ENCODE data around the gene BCL7C.
"Not testable (repeated sequence)": the region's sequence is repeated elsewhere in the genome, so short reads cannot be mapped to it uniquely, and the experiment has no call there.

Gene BCL7C

GRCh38 chr16:30893744-30894539, at the start of gene BCL7C:
BCL7C (minus strand) TSS chr16:30894077; CDS start chr16:30893944, 133 bp downstream.
- DNase-seq (ENCODE audit: low read depth): peak; percentile 46

DNA sequence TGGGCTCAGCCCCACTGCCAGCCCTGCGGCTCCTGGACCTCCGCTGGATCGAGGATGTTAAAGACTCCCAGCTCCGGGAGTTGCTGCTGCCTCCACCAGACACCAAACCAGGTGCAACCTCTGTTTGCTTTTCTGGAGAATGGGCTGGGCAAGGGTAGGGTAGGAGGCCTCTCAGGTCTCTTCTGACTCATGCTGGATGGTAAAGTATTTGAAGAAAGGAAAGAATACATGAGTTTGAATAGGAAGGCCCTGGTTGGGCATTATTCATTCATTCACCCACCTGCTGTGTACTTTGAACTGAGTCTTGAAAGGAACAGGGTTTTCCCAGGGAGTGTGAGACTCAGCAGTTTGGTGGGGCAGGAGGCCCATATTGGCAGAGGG, 48.5 kb upstream of the BCL7C start:
- no peak for DNase-seq (ENCODE audit: low read depth)

- no peak for DNase-seq (ENCODE audit: low read depth)
Measured at GRCh38 chr16:30941600-30942425, 47.9 kb upstream of the BCL7C start.

DNA sequence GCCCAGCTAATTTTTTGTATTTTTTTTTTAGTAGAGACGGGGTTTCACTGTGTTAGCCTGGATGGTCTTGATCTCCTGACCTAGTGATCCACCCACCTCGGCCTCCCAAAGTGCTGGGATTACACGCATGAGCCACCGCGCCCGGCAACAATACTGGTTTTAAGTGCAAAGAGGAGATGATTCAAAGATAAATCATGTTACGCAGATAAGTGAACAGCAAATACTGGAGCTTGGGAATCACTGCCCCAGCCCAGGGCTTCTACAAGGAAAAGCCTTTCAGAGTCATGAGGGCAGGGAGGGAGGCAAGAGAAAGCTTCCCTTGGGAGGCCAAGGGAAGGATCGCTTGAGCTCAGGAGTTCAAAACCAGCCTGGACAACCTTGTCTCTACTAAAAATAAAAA, 45.7 kb upstream of the BCL7C start:
- not testable (repeated sequence) for DNase-seq (ENCODE audit: low read depth)

DNA sequence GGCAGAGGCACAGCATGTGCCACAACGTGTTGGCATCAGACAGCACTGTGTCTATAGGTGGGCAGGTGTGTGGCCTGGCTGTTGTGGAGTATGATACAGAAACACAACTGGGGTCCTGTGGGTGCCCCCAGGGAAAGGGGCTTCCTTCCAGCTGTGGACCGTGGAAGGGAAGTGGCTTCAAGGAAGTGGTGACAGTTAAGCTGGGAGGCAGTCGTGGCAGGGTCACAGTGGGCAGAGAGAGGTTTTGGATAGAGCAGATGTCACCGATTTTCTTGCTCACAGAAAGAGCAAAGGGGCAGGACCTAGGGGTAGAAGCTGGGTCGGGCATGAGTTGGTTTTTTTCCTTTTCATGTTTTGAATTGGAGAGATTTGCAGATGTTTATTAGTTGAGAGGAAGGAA, 43.8 kb upstream of the BCL7C start:
- DNase-seq (ENCODE audit: low read depth): no peak

DNA sequence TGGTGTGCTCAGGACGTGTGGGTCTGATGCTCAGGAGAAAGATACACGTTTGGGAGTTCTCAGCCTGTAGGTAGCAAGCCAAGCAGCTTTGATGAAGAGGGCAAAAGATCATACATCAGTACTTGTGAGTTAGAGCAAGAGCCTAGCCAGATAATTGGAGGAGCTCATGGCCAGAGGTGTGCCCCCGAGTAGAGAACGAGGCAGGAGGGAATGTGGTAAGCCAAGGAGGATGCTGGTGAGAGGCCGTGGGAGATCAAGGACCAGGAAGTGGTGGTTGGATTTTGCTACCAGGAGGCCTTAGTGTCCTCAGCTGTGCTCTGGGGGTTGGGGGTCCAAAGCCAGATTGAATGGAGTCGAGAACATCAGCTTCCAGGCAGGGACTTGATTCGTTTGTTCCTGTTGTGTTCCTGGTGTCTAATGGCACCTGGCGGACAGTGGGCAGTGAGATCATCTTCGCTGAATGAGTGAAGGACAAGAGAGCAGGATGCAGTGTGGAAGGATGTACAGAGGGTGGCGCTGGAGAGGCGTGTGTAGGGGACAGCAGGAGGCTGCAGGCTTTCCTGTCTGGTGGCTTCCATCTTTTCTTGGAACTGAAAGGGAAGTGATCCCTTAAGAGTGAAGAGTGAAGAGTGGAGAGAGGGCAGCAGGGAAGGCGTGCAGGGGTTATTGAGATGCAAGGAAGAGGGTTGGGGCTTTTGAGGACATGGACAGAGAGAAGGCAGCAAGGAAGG, 41.1 kb upstream of the BCL7C start:
- no peak for DNase-seq (ENCODE audit: low read depth)

GRCh38 chr16:30931068-30931650, 37.3 kb upstream of the BCL7C start:
- no peak for DNase-seq (ENCODE audit: low read depth)

DNA sequence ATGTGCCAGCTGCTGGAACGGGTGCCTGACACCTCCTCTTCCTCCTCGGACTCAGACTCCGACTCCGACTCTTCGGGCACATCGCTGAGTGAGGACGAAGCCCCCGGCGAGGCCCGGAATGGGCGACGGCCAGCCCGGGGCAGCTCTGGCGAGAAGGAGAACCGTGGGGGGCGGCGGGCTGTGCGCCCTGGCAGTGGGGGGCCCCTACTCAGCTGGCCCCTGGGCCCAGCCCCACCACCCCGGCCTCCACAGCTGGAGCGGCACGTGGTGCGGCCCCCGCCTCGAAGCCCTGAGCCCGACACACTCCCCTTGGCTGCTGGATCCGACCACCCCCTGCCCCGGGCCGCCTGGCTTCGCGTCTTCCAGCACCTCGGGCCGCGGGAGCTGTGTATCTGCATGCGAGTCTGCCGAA, 36.3 kb upstream of the BCL7C start:
- no peak for DNase-seq (ENCODE audit: low read depth)

- no peak for DNase-seq (ENCODE audit: low read depth)
Measured at GRCh38 chr16:30929167-30929566, 35.3 kb upstream of the BCL7C start.

DNA sequence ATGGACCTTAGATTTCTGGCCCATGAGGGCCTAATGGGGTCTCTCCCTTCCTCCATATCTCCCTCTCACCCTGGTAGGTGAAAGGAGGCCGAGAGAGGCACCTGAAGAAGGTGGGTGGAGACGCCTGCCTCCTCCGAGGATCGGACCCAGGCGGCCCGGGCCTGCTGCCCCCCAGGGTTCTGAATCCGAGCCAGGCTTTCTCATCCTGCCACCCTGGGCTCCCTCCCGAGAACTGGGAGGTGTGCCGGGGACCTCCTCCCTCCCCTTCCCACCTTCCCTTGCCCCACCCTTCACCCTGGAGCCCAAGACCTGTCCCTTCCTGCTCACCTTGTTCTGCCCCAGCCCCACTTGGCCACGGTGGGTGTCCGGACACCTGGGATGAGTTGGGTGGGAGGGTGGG, 34.5 kb upstream of the BCL7C start:
- DNase-seq (ENCODE audit: low read depth): no peak

- no peak for DNase-seq (ENCODE audit: low read depth)
Measured at GRCh38 chr16:30927789-30928378, 34.0 kb upstream of the BCL7C start.

GRCh38 chr16:30926937-30927788, 33.3 kb upstream of the BCL7C start:
- DNase-seq (ENCODE audit: low read depth): no peak

GRCh38 chr16:30925995-30926811, 32.3 kb upstream of the BCL7C start:
- DNase-seq (ENCODE audit: low read depth): no peak

DNA sequence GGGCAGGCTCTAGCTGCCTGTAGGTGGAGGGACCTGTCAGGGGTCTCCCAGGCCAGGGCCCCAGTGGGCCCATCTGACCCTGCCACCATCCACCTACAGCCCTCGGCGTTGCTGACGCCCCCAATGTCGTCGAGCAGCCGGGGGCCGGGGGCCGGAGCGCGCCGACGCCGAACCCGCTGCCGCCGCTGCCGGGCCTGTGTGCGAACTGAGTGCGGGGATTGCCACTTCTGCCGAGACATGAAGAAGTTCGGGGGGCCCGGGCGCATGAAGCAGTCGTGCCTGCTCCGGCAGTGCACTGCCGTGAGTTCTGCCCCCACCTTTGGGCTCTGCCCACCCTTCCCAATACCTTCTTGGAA, 31.7 kb upstream of the BCL7C start:
- DNase-seq (ENCODE audit: low read depth): no peak

- no peak for DNase-seq (ENCODE audit: low read depth)
Measured at GRCh38 chr16:30924913-30925631, 31.2 kb upstream of the BCL7C start.

GRCh38 chr16:30924076-30924912, 30.4 kb upstream of the BCL7C start:
- no peak for DNase-seq (ENCODE audit: low read depth)

DNA sequence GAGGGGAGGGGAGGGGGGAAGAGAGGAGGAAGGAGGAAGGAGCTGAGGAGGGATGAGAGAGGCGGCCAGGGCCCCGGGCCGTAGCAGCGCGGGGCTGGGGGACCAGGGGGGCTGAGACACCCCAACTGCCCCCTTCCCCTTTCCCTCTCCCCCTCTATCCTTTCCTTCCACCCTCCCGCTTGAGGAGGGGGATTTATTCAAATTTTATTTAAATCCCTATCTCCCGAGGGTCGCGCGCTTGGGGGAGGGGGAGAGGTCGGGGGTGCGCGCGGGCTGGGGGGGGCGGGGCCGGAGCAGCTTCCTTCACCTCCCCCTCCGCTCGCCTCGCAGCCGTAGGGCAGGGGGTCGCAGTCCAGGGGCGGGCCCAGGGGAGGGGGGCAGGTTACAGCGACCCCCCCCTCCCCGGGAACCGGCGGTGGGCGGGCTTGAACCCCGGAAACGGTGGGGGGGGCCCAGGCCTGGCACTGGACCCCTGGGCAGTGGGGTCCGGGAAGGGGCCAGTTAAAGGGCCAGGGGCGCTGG, 29.7 kb upstream of the BCL7C start, which contains the start of gene FBXL19:
Gene FBXL19, plus strand, starts transcription at position 19 of the 522 bp plus-strand sequence. CDS start 2,183 bp downstream, outside the sequence.
- DNase-seq (ENCODE audit: low read depth): no peak

GRCh38 chr16:30922960-30923535, 29.2 kb upstream of the BCL7C start:
- DNase-seq (ENCODE audit: low read depth): peak; percentile 97
